ENCODE data around the gene EGR1.

DNA sequence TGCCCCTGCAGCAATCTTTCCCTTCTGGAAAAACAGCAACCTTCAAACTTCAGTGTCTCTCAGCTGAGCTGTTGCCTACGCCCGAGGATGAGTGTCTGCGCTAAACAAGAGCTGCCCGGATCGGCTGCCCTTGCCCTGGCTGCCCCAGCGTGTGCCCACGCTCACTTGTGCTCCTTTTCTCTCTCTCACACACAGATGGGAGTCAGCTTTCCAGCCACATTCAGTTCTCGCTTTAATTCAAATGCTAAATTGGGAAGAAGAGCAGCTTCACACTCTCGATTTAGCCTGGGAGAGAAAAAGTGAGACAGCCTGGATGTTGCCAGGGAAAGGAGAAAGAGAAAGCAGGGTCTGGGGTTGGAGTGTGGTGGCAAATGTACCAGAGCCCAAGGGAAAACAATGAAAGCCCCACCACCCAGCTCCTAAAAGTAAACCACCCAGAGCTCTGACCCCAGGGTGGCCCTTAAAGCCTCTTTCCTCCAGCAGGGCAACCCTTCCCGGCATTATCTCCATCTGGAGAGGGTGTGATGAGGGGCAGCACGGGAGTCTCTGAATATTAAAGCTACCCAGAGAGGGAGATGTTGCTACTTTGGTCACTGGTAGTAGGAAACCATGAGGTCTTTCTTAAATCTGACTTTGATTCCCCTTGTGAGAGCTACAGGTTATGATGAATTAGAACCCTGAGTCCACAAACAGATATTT is 9.9 kb upstream of the EGR1 start:
- TF ChIP-seq EZH2 (IDR thresholded peaks at IDR 0.05; ENCODE audit: borderline replicate concordance, insufficient read depth, low read depth, low read length, poor library complexity, severe bottlenecking) = no peak
- TF ChIP-seq, protein P1, sequence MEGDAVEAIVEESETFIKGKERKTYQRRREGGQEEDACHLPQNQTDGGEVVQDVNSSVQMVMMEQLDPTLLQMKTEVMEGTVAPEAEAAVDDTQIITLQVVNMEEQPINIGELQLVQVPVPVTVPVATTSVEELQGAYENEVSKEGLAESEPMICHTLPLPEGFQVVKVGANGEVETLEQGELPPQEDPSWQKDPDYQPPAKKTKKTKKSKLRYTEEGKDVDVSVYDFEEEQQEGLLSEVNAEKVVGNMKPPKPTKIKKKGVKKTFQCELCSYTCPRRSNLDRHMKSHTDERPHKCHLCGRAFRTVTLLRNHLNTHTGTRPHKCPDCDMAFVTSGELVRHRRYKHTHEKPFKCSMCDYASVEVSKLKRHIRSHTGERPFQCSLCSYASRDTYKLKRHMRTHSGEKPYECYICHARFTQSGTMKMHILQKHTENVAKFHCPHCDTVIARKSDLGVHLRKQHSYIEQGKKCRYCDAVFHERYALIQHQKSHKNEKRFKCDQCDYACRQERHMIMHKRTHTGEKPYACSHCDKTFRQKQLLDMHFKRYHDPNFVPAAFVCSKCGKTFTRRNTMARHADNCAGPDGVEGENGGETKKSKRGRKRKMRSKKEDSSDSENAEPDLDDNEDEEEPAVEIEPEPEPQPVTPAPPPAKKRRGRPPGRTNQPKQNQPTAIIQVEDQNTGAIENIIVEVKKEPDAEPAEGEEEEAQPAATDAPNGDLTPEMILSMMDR (IDR thresholded peaks at IDR 0.05) = no peak

Data from B cell (primary cell).